Uterus (tissue), 2 donors: Measurements from ENCODE around the gene MAB21L4.

Experiments used
- CTCF ChIP-seq, 4 experiments: fragments of 200-600 bp in 2 of 4; fragments of 450-650 bp in 2 of 4; sonication (generic) in 2 of 4; IDR thresholded peaks; one replicate each; pipeline ENCODE4 v1.5.1; 2016 to 2019; ENCODE audit warnings: antibody characterized with exemption in 4 of 4, mild to moderate bottlenecking in 2 of 4, moderate library complexity in 1 of 4
- POLR2A ChIP-seq, 2 donors: fragments of 450-650 bp; IDR thresholded peaks; one replicate each; pipeline ENCODE4 v1.6.1; 2016; ENCODE audit warnings: antibody characterized with exemption in 2 of 2, mild to moderate bottlenecking in 1 of 2, moderate library complexity in 1 of 2

- TF ChIP-seq CTCF (IDR thresholded peaks at IDR 0.05) (no peak), POLR2A (IDR thresholded peaks at IDR 0.05) (no peak)
These were observed 35.5 kb upstream of the MAB21L4 start for GRCh38 chr2:240931319-240931949.
